A549 (cell line): ENCODE measurements around the gene NSUN6. TPM values are rescaled to one million over a fixed set of nuclear protein-coding genes. Genes with fewer than 3 reads are reported as not detected.

Source experiments
- ATAC-seq, 2 experiments: fragments of 200-7000 bp in 1 of 2; fragments of >200 bp in 1 of 2; cut with Nextera tagmentation in 1 of 2; cut with Tn5 transposase in 1 of 2; 3 replicates each; pipeline versions ENCODE4 v1.8.0 to v1.9.1; 2018 to 2020; ENCODE audit warnings: mild to moderate bottlenecking in 1 of 2, moderate library complexity in 1 of 2
- CTCF ChIA-PET: fragments of 300-600 bp; sonication (Branson Sonifier 250); formaldehyde crosslinking; extraction: SDS; loops from one replicate; lab custom pipeline; 2021; ENCODE audit warnings: antibody characterized with exemption, inconsistent platforms; lab: Yijun Ruan, JAX
- POLR2A ChIA-PET: fragments of 350-600 bp; formaldehyde crosslinking; extraction: SDS; loops from one replicate; lab custom pipeline; 2021; ENCODE audit warnings: antibody characterized with exemption, inconsistent platforms; lab: Yijun Ruan, JAX
- DNase-seq, 2 experiments: peaks; one replicate each; pipeline versions ENCODE4 v3.0.0 to v3.0.0-alpha.2; 2011 to 2016; ENCODE audit warnings: low read depth in 1 of 2, low spot score in 1 of 2
- FAIRE-seq: peaks from 2 replicates; lab custom pipeline; 2011; peaks lifted over from hg19 to GRCh38; lab: Jason Lieb, UNC
- H3K27ac ChIP-seq, 2 experiments: fragments of >200 bp; sonication (Bioruptor Twin); formaldehyde crosslinking; 3 replicates each; pipeline ENCODE4 v1.5.1; 2016 to 2017
- H3K4me1 ChIP-seq: fragments of >200 bp; sonication (Bioruptor Twin); formaldehyde crosslinking; 3 replicates; pipeline ENCODE4 v1.6.1; 2016
- H3K4me2 ChIP-seq: fragments of >200 bp; sonication (Bioruptor Twin); formaldehyde crosslinking; 3 replicates; pipeline ENCODE4 v1.6.1; 2016
- H3K4me3 ChIP-seq: fragments of >200 bp; sonication (Bioruptor Twin); formaldehyde crosslinking; 3 replicates; pipeline ENCODE4 v1.5.1; 2016
- H3K9me3 ChIP-seq: fragments of >200 bp; sonication (Bioruptor Twin); formaldehyde crosslinking; 3 replicates; pipeline ENCODE4 v1.6.1; 2016
- CBX2 ChIP-seq: fragments of 200-600 bp; sonication (generic); IDR thresholded peaks from 2 replicates; pipeline ENCODE4 v1.6.1; 2016; ENCODE audit warnings: low read depth, mild to moderate bottlenecking, borderline replicate concordance
- CBX8 ChIP-seq: fragments of 200-600 bp; sonication (generic); IDR thresholded peaks from 2 replicates; pipeline ENCODE4 v1.6.1; 2016
- EHF ChIP-seq: fragments of 250-450 bp; sonication (Bioruptor Pico); IDR thresholded peaks from 2 replicates; pipeline ENCODE4 v1.5.0; 2020; ENCODE audit warnings: mild to moderate bottlenecking
- ELK1 ChIP-seq: fragments of 150-350 bp; IDR thresholded peaks from 2 replicates; pipeline ENCODE4 v1.6.1; 2014; ENCODE audit warnings: low read depth, mild to moderate bottlenecking, low read length
- GATA3 ChIP-seq: IDR thresholded peaks from 2 replicates; pipeline ENCODE4 v1.6.1; 2012; ENCODE audit warnings: borderline replicate concordance
- HOXB13 ChIP-seq: fragments of 250-450 bp; sonication (Bioruptor Pico); IDR thresholded peaks from 2 replicates; pipeline ENCODE4 v1.5.0; 2020; ENCODE audit warnings: low read depth, mild to moderate bottlenecking, moderate library complexity
- HOXB5 ChIP-seq: fragments of 250-450 bp; sonication (Bioruptor Pico); IDR thresholded peaks from 2 replicates; pipeline ENCODE4 v1.5.0; 2020; ENCODE audit warnings: mild to moderate bottlenecking, moderate library complexity
- JUN ChIP-seq, 2 experiments: fragments of >200 bp; sonication (Bioruptor Twin); formaldehyde crosslinking; IDR thresholded peaks; 2 replicates in 1 of 2; 3 replicates in 1 of 2; pipeline ENCODE4 v1.6.1; 2016 to 2017
- KDM1A ChIP-seq: fragments of 200-600 bp; sonication (generic); IDR thresholded peaks from 2 replicates; pipeline ENCODE4 v1.6.1; 2016; ENCODE audit warnings: low read depth, mild to moderate bottlenecking
- MAFK ChIP-seq: fragments of 450-650 bp; IDR thresholded peaks from 2 replicates; pipeline ENCODE4 v1.6.1; 2014; ENCODE audit not compliant: partially characterized antibody
- MAZ ChIP-seq: fragments of 150-350 bp; IDR thresholded peaks from 2 replicates; pipeline ENCODE4 v1.6.1; 2014; ENCODE audit warnings: antibody characterized with exemption, low read depth, low read length, borderline replicate concordance
- MYC ChIP-seq: IDR thresholded peaks from 2 replicates; pipeline ENCODE4 v1.6.1; 2012; ENCODE audit warnings: mild to moderate bottlenecking, inconsistent platforms, low read length, improper control_type of control experiment, borderline replicate concordance
- NFE2L2 ChIP-seq: fragments of 150-350 bp; conservative IDR thresholded peaks from 2 replicates; pipeline ENCODE4 v1.6.1; 2014; ENCODE audit warnings: low read length
- NR3C1 ChIP-seq: fragments of >200 bp; sonication (Bioruptor Twin); formaldehyde crosslinking; IDR thresholded peaks from 3 replicates; pipeline ENCODE4 v1.6.1; 2017
- PHF8 ChIP-seq: fragments of 200-600 bp; sonication (generic); IDR thresholded peaks from 2 replicates; pipeline ENCODE4 v1.6.1; 2016; ENCODE audit warnings: low read depth, mild to moderate bottlenecking, antibody characterized with exemption, moderate library complexity, borderline replicate concordance
- POLR2AphosphoS2 ChIP-seq: conservative IDR thresholded peaks from 2 replicates; pipeline ENCODE4 v1.6.1; 2012; ENCODE audit warnings: low read length, improper control_type of control experiment, inconsistent platforms
- RAD21 ChIP-seq, 2 experiments: fragments of >200 bp in 1 of 2; sonication (Bioruptor Twin) in 1 of 2; formaldehyde crosslinking in 1 of 2; IDR thresholded peaks in 1 of 2; conservative IDR thresholded peaks in 1 of 2; 2 replicates in 1 of 2; 3 replicates in 1 of 2; pipeline ENCODE4 v1.6.1; 2012 to 2018; ENCODE audit warnings: inconsistent platforms in 1 of 2
- RARB ChIP-seq: fragments of 250-450 bp; sonication (Bioruptor Pico); IDR thresholded peaks from 2 replicates; pipeline ENCODE4 v1.8.0; 2021; ENCODE audit warnings: mild to moderate bottlenecking, moderate library complexity
- RFX5 ChIP-seq: fragments of 450-650 bp; IDR thresholded peaks from 2 replicates; pipeline ENCODE4 v1.7.1; 2014; ENCODE audit warnings: antibody characterized with exemption, mild to moderate bottlenecking, moderate library complexity
- SMC3 ChIP-seq: fragments of >200 bp; sonication (Bioruptor Twin); formaldehyde crosslinking; IDR thresholded peaks from 3 replicates; pipeline ENCODE4 v1.6.1; 2018; ENCODE audit warnings: inconsistent platforms
- TP53 ChIP-seq: fragments of 250-450 bp; sonication (Bioruptor Pico); IDR thresholded peaks from 2 replicates; pipeline ENCODE4 v1.5.0; 2021; ENCODE audit warnings: mild to moderate bottlenecking, moderate library complexity
- ZFP36 ChIP-seq: fragments of 450-650 bp; IDR thresholded peaks from 2 replicates; pipeline ENCODE4 v1.6.1; 2014; ENCODE audit warnings: borderline replicate concordance; ENCODE audit not compliant: partially characterized antibody
- WGBS: methylation state at CpG from one replicate; pipeline ENCODE4 v1.1.6; 2017; ENCODE audit errors: missing lambda C conversion rate; 5-methylcytosine and 5-hydroxymethylcytosine counted together
- polyA plus RNA-seq, 4 experiments: library from polyadenylated mRNA; depleted of rRNA in 3 of 4; stranded (reverse); fragments of >200 nt; fragmentation: RNase III in 1 of 4; extraction: RNeasy Plus Mini Kit Qiagen cat#74134 plus additional on column Dnase treatment in 1 of 4; gene quantifications; 2 replicates in 3 of 4; 3 replicates in 1 of 4; pipeline ENCODE4 v1.2.3, GENCODE V29; 2011 to 2017
- TF ChIP-seq, protein P1 (sequence below): fragments of 250-450 bp; sonication (Bioruptor Pico); IDR thresholded peaks from 2 replicates; pipeline ENCODE4 v1.5.0; 2020; ENCODE audit warnings: low read depth, mild to moderate bottlenecking, moderate library complexity

Gene NSUN6
- polyA plus RNA-seq, 2 of the 4 experiments (the other 2 are of a cell fraction), result 6.5 to 14.7 TPM

GRCh38 chr10:18653112-18653511, 1.7 kb upstream of the NSUN6 start:
- DNase-seq (no peak), ATAC-seq (no peak), FAIRE-seq (no peak)
- Histone ChIP-seq H3K4me1 (peaks cover 18% of the 10 kb centered on the region; the same call in 2 of the 3 replicates), H3K4me2 (no peak overlapping the region), H3K9me3 (no peaks in the 10 kb centered on the region), H3K4me3 (no peak overlapping the region), H3K27ac (no peak overlapping the region)
- WGBS, result 86% methylated on average over 3 of the region's 3 CpGs
- no peak for TF ChIP-seq RARB (CRISPR knock-in tag)
- no peak for TF ChIP-seq TP53 (CRISPR knock-in tag)
- TF ChIP-seq ELK1, result no peak
- no peak for TF ChIP-seq HOXB13
- no peak for TF ChIP-seq MYC
- no peak for TF ChIP-seq SMC3
- TF ChIP-seq MAFK, result peak; percentile 89
- CTCF ChIA-PET, result no interaction called here
- POLR2A ChIA-PET, result no interaction called here

DNA sequence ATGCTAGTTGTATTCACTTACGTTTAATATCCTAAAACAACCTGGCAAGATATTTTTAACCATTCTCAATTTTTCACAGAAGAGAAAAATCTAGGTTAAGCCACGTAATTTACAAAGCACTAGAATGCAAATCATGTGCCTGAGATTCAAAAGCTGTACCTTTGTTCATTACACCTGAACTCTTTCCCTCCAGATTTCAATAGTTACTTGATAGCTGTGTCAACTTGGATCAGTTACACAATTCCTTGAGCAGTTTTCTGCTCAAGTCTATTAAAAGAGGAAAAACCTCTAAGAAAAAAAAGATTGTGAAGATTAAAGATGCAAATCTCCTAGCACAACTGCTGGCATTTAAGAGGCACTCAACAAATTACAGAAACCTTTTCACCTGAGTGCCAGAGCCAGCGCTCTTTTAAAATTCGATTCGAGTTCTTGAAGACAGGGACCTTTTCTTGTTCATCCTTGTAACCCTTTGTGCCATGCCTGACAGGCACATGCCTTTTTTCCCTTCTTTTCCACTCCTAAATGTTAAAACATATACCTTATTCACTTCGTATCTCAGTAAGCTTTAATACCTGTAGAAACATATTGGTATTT, 886 bp downstream of the NSUN6 start:
- WGBS, result 15% methylated on average over 6 of the region's 6 CpGs
- TF ChIP-seq ZFP36 (no peak), CBX2 (no peak), HOXB5 (CRISPR knock-in tag) (no peak), PHF8 (no peak), RFX5 (no peak), CBX8 (no peak), JUN (IDR thresholded peaks at IDR 0.05) (no peak), KDM1A (no peak)
- TF ChIP-seq, all 56 proteins: peak for 0

GRCh38 chr10:18649364-18649959, 1.9 kb downstream of the NSUN6 start:
- Histone ChIP-seq H3K4me2 (peak overlapping the region; percentile 92), H3K4me1 (peaks cover 13% of the 10 kb centered on the region; the same call in 2 of the 3 replicates), H3K9me3 (no peaks in the 10 kb centered on the region), H3K4me3 (no peak overlapping the region), H3K27ac (no peak overlapping the region)
- ChIA-PET CTCF (interaction anchor here (1.8 kb wide), 1 partner anchor 13 kb away, joined by 4 read pairs; no protein-coding TSS in a partner anchor), POLR2A (no interaction called here)
- no peak for ATAC-seq
- no peak for TF ChIP-seq NFE2L2
- TF ChIP-seq SMC3, result no peak
- no peak for TF ChIP-seq GATA3
- TF ChIP-seq POLR2AphosphoS2, result no peak
- no peak for TF ChIP-seq MAZ
- no peak for TF ChIP-seq HOXB5 (CRISPR knock-in tag)
- no peak for TF ChIP-seq JUN (IDR thresholded peaks at IDR 0.05)
- no peak for TF ChIP-seq EHF (CRISPR knock-in tag)
- TF ChIP-seq RAD21 (conservative IDR thresholded peaks at IDR 0.05 in 1 of 2, IDR thresholded peaks at IDR 0.05 in 1 of 2), result no peak
- TF ChIP-seq, protein P1, sequence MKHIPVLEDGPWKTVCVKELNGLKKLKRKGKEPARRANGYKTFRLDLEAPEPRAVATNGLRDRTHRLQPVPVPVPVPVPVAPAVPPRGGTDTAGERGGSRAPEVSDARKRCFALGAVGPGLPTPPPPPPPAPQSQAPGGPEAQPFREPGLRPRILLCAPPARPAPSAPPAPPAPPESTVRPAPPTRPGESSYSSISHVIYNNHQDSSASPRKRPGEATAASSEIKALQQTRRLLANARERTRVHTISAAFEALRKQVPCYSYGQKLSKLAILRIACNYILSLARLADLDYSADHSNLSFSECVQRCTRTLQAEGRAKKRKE (CRISPR knock-in tag), result no peak
- no peak for TF ChIP-seq NR3C1
- WGBS, result 76% methylated on average over 7 of the region's 7 CpGs
- no peak for FAIRE-seq
- no peak for DNase-seq

More for the DNA sequence above, 886 bp downstream of the NSUN6 start:
- Histone ChIP-seq H3K4me3 (peak overlapping the region; percentile 86), H3K27ac (peak overlapping the region; percentile 82 to 90), H3K4me2 (peak overlapping the region; percentile 92), H3K4me1 (peaks cover 13% of the 10 kb centered on the region; the same call in 2 of the 3 replicates), H3K9me3 (no peaks in the 10 kb centered on the region)
- no peak for FAIRE-seq
- CTCF ChIA-PET, result no interaction called here
- no peak for ATAC-seq
- no peak for DNase-seq
- POLR2A ChIA-PET, result no interaction called here
